Kidney glomerular epithelial cell (primary cell): Measurements from ENCODE around the gene SLC2A1.
A peak's percentile ranks its signal among the peaks of the same experiment; 100 is the strongest.
"Not testable (repeated sequence)": the region's sequence is repeated elsewhere in the genome, so short reads cannot be mapped to it uniquely, and the experiment has no call there.

Experiments
- DNase-seq: peaks from one replicate; lab custom pipeline; 2025; lab: John Stamatoyannopoulos, UW

SLC2A1 gene

DNA sequence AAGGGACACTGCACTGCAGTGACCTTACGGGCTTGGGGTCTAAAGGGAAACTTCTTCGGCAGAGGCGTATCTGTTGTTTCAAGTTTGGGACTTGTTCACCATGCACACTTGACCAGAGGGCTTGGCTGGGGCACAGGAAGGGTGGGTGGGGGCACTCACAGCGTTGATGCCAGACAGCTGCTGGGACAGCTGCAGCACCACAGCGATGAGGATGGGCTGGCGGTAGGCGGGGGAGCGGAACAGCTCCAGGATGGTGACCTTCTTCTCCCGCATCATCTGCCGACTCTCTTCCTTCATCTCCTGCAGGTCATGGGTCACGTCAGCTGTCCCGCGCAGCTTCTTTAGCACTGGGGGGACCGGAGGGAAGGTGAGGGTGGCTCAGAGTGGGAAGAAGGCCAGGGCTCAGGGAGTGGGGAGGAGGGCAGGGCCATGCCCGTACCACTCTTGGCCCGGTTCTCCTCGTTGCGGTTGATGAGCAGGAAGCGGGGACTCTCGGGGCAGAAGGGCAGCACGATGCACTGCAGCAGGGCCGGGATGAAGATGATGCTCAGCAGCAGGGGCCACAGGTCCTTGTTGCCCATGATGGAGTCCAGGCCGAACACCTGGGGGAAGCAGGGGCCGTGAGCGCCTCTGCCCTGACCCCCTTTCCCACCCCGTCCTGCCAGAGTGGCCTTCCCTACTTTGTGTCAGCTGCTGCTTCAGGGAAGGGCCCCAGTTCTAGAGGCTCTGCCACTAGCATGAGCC lies 29.1 kb downstream of the SLC2A1 start:
- DNase-seq = no peak

DNA sequence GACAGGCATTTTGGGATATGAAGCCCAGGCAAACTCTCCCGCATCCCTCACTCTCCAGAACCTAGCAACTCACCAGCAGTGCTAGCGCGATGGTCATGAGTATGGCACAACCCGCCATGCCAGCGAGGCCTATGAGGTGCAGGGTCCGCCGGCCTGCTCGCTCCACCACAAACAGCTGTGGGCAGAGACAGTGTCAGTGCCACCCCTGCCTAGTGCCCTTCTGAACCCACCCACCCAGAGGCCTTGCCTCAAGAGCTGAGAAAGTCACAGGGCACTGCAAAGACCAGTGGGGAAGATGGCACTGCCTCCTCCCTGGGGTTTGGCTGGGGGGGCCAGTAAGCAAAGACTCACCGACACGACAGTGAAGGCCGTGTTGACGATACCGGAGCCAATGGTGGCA lies 29.8 kb downstream of the SLC2A1 start:
- DNase-seq = no peak

DNA sequence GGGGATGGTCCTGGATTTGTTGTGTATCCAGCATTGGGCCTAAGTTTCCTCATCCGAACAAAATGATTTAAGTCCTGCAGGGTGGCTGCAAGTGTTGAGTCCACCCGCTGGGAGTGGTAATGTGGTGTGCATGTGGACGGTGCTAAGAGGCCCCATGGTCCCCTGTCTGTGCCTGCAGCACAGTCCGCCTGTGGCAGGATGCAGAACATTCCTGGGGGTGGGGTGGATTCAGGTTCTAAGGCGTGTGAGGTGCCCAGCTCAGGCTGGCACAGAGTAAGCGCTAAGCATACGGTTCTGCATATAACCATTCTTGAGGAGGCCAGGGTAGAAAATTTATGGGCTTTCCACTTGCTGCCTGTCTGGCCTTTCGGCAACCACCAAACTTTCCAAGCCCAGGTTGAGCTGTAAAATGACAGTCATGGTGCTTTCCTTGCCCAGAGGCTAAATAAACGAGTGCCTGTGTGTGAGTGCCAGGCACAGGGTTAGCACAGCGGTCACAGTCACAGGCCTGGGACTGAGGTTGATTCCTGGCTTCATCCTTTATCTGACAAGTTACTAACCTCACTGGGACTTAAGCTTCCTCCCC lies 30.7 kb downstream of the SLC2A1 start:
- no peak for DNase-seq

GRCh38 chr1:42927274-42927841 lies 31.3 kb downstream of the SLC2A1 start:
- DNase-seq = no peak

- no peak for DNase-seq
Observed at GRCh38 chr1:42926879-42927242, 31.8 kb downstream of the SLC2A1 start.

GRCh38 chr1:42926235-42926878 lies 32.3 kb downstream of the SLC2A1 start:
- no peak for DNase-seq

GRCh38 chr1:42924851-42925760 lies 33.6 kb downstream of the SLC2A1 start:
- peak; percentile 16 for DNase-seq

GRCh38 chr1:42924082-42924850 lies 34.4 kb downstream of the SLC2A1 start:
- peak; percentile 71 for DNase-seq

DNA sequence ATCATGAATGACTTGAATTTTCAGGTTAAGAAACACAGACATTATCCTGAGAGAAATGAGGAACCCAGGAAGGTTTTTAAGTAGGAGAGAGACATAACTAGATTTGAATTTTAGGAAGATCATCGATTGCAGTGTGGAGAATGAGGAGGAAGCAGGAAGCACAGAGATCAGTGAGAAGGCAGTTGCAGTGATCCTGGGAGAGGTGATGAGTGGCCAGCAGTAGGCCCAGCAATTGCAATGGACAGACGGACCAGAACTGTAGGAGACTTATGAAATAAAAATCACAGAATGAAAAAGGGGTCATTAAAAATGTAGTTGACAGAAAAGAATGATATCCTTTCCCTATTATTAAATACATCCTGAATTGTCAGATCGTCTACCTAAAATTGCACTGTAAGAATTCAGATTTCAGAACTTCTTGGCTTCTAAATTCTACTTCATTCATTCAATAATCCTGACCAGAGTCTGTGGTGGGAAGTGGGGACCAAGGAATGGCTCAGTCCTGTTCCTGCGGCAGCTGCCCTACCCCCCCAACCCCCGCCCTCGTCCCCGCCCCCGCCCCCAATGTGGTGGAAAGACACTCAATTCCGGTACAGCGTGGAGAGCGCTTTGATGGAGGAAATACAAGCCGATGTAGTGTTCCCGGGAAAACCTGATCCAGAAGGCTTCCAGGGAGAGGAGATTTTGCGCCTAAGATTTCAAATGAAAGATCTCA lies 35.1 kb downstream of the SLC2A1 start:
- DNase-seq = no peak

GRCh38 chr1:42922687-42923366 lies 35.8 kb downstream of the SLC2A1 start:
- DNase-seq = peak; percentile 76

GRCh38 chr1:42921769-42922168 lies 36.9 kb downstream of the SLC2A1 start:
- DNase-seq = no peak

- not testable (repeated sequence) for DNase-seq
Observed at GRCh38 chr1:42919651-42920050, 39.0 kb downstream of the SLC2A1 start.

DNA sequence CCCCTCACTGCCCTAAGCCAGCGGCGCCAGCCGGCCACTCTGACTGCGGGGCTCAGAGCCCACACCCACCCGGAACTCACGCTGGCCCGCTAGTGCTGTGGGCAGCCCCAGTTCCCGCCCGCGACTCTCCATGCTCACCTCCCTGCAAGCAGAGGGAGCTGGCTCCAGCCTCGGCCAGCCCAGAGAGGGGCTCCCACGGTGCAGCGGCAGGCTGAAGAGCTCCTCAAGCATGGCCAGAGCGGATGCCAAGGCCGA lies 41.5 kb downstream of the SLC2A1 start:
- no peak for DNase-seq

DNA sequence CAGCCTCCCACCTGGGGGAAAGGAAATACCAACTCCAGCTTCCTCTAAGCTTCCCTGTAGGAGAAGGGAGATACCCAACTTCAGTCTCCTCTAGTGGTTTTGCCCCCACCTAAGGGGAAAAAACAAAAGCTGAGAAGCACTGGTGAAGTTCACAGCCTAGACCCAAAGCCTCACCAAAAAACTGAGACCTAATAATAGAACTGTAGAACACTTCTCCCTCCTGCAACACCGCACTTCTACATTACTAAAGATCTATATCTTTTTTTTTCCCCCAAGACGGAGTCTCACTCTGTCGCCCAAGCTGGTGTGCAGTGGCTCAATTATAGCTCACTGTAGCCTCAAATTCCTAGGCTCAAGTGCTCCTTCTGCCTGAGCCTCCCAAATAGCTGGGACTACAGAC lies 43.2 kb downstream of the SLC2A1 start:
- DNase-seq = no peak

DNA sequence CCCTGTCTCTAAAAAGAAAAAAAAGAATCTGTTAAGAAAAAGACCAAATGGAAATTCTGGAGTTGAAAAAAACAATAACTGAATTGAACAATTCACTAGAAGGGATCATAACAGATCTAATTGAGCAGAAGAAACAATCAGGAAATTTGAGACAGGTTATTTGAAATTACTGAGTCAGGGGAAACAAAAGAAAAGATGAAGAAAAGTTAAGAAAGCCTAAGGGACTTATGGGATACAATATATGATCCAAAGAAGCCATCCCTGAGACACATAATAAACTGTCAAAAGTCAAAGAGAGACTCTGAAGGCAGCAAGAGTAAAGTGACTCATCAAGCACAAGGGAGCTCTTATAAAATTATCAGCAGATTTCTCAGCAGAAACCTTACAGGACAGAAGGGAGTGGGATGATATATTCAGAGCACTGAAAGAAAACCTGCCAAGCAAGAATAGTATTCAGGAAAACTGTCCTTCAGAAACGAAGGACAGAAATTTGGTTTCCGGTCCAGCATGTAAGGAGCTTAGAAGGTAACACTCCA lies 44.5 kb downstream of the SLC2A1 start:
- DNase-seq = no peak

- peak; percentile 79 for DNase-seq
Observed at GRCh38 chr1:42913426-42914091, 45.1 kb downstream of the SLC2A1 start.

DNA sequence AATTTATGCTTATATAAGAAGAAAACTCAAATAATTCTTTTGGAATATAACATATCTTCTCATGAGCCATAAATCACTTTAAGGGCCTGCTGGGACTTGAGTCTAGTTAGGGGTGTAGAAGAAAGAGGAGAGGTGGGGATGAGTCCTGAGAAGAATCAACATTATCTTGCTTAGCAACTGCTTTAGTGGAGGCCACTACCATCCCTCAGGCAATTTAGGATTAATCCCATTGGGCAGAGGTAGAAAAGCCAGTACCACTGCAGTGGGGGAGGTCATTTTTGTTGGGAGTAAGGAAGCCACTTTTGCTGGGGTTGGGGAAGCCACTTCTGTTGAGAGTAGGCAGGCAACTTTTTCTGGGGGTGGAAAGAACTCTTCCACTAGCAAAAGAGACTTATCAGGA lies 47.7 kb downstream of the SLC2A1 start:
- DNase-seq = no peak

DNA sequence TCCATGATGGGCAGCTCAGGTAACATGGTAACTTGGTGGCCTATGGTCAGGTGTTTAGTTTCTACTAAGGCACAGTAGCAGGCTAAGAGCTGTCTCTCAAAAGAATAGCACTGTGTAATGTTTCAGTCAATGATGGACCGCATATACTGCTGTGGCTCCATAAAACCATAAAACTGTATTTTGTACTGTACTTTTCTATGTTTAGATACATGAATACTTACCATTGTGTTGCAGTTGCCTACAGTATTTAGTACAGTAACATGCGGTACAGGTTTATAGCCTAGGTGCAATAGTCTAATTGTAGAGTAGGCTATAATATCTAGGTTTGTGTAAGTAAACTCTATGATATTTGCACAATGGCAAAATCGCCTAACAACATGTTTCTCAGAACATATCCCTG lies 50.6 kb downstream of the SLC2A1 start:
- no peak for DNase-seq

GRCh38 chr1:42904434-42904833 lies 54.2 kb downstream of the SLC2A1 start:
- no peak for DNase-seq
